PC-9 (cell line): Measurements from ENCODE around the gene NKX2-3. TPM values are rescaled to one million over a fixed set of nuclear protein-coding genes. Genes with fewer than 3 reads are reported as not detected.

Source experiments
- BruUV-seq: library from RNA; stranded (reverse); fragments of 400-500 nt; replicated peaks from 2 replicates; lab custom pipeline; 2021; lab: Mats Ljungman, UMichigan
- CTCF ChIA-PET: fragments of 300-600 bp; sonication (Branson Sonifier 250); formaldehyde crosslinking; loops from one replicate; lab custom pipeline; 2022; ENCODE audit warnings: antibody characterized with exemption; lab: Charles Lee
- POLR2A ChIA-PET: fragments of 300-600 bp; sonication (Branson Sonifier 250); formaldehyde crosslinking; loops from one replicate; lab custom pipeline; 2022; ENCODE audit warnings: antibody characterized with exemption; ENCODE audit not compliant: unreplicated experiment; lab: Charles Lee
- DNase-seq, 2 experiments: peaks; one replicate each; pipeline versions ENCODE4 v3.0.0 to v3.0.0-alpha.2; 2015 to 2022; ENCODE audit warnings: mixed read lengths in 1 of 2
- H2AFZ ChIP-seq: fragments of 200-600 bp; sonication (generic); 2 replicates; pipeline ENCODE4 v1.8.1; 2017; ENCODE audit warnings: antibody characterized with exemption
- H3F3A ChIP-seq: fragments of 200-600 bp; sonication (generic); 2 replicates; pipeline ENCODE4 v1.8.1; 2017; ENCODE audit warnings: antibody characterized with exemption, mild to moderate bottlenecking, low read depth; ENCODE audit not compliant: insufficient read depth
- H3K27ac ChIP-seq: fragments of 200-600 bp; sonication (generic); 2 replicates; pipeline ENCODE4 v1.6.1; 2016; ENCODE audit warnings: mixed run types
- H3K27me3 ChIP-seq: fragments of 200-600 bp; sonication (generic); 2 replicates; pipeline ENCODE4 v1.6.1; 2016; ENCODE audit warnings: low read depth, mixed run types; ENCODE audit not compliant: insufficient read depth
- H3K36me3 ChIP-seq: fragments of 200-600 bp; sonication (generic); 2 replicates; pipeline ENCODE4 v1.6.1; 2016; ENCODE audit warnings: low read depth, mixed run types
- H3K4me1 ChIP-seq: fragments of 200-600 bp; sonication (generic); replicated peaks from 2 replicates; pipeline ENCODE4 v1.6.1; 2016; ENCODE audit warnings: mixed run types; ENCODE audit not compliant: insufficient read depth
- H3K4me2 ChIP-seq: fragments of 200-600 bp; sonication (generic); 2 replicates; pipeline ENCODE4 v1.6.1; 2017; ENCODE audit warnings: mixed run types
- H3K4me3 ChIP-seq: fragments of 200-600 bp; sonication (generic); 2 replicates; pipeline ENCODE4 v1.6.1; 2016; ENCODE audit warnings: mixed run types
- H3K79me2 ChIP-seq: fragments of 200-600 bp; sonication (generic); 2 replicates; pipeline ENCODE4 v1.6.1; 2017; ENCODE audit warnings: low read depth, mixed run types
- H3K9me2 ChIP-seq: fragments of 200-600 bp; sonication (generic); 2 replicates; pipeline ENCODE4 v1.8.1; 2017; ENCODE audit warnings: mild to moderate bottlenecking; ENCODE audit not compliant: insufficient read depth
- H3K9me3 ChIP-seq: fragments of 200-600 bp; sonication (generic); 2 replicates; pipeline ENCODE4 v1.8.1; 2016; ENCODE audit warnings: low read depth; ENCODE audit not compliant: insufficient read depth
- H4K20me1 ChIP-seq: fragments of 200-600 bp; sonication (generic); 2 replicates; pipeline ENCODE4 v1.8.1; 2017; ENCODE audit not compliant: insufficient read depth
- CTCF ChIP-seq: fragments of 200-600 bp; sonication (generic); conservative IDR thresholded peaks from 2 replicates; pipeline ENCODE4 v1.6.1; 2017; ENCODE audit warnings: mixed run types, antibody characterized with exemption, mild to moderate bottlenecking, moderate library complexity
- EZH2 ChIP-seq: fragments of 200-600 bp; sonication (generic); IDR thresholded peaks from 2 replicates; pipeline ENCODE4 v1.8.0; 2017; ENCODE audit warnings: antibody characterized with exemption, low read depth
- intact Hi-C: fragments of 100-400 bp; cut with micrococcal nuclease; formaldehyde crosslinking; loops from one replicate; pipeline ENCODE4 v1.10.0; 2022; ENCODE audit not compliant: unreplicated experiment
- total RNA-seq: library from RNA; stranded (reverse); gene quantifications from 2 replicates; pipeline ENCODE4 v1.2.3, GENCODE V29; 2021

The NKX2-3 gene
- total RNA-seq, 1 experiment from 2014 or later, result not detected

- ChIA-PET POLR2A (no interaction called here), CTCF (no interaction called here)
- no TSS peak for BruUV-seq
- no peak overlapping the region for H3K27ac ChIP-seq
- intact Hi-C loops, result no loop called here
- no peaks in the 10 kb centered on the region for H3K9me3 ChIP-seq
- no peaks in the 10 kb centered on the region for H3K36me3 ChIP-seq
- no peak overlapping the region for H3K4me3 ChIP-seq
- H3K4me1 ChIP-seq, result no peaks in the 10 kb centered on the region
- H4K20me1 ChIP-seq, result no peaks in the 10 kb centered on the region
- no peak overlapping the region for H3K4me2 ChIP-seq
- no peak overlapping the region for H2AFZ ChIP-seq
- no peaks in the 10 kb centered on the region for H3F3A ChIP-seq
- DNase-seq, result no peak
- TF ChIP-seq EZH2 (no peak), CTCF (no peak)
- no peaks in the 10 kb centered on the region for H3K9me2 ChIP-seq
- no peaks in the 10 kb centered on the region for H3K27me3 ChIP-seq
- H3K79me2 ChIP-seq, result no peaks in the 10 kb centered on the region
These were observed 18.9 kb downstream of the NKX2-3 start for GRCh38 chr10:99551616-99552015.

GRCh38 chr10:99555371-99555770, 22.6 kb downstream of the NKX2-3 start:
- CTCF ChIA-PET, result no interaction called here

GRCh38 chr10:99555825-99556523, 23.2 kb downstream of the NKX2-3 start:
- ChIA-PET POLR2A (interaction anchor here (0.7 kb wide), 1 partner anchor 126 kb away, joined by 3 read pairs; no protein-coding TSS in a partner anchor), CTCF (no interaction called here)
- Histone ChIP-seq H3K4me3 (no peak overlapping the region), H3K9me2 (no peaks in the 10 kb centered on the region), H3K27ac (no peak overlapping the region), H3F3A (no peaks in the 10 kb centered on the region), H3K27me3 (no peaks in the 10 kb centered on the region), H3K36me3 (no peaks in the 10 kb centered on the region), H3K9me3 (no peaks in the 10 kb centered on the region), H3K4me1 (no peaks in the 10 kb centered on the region), H3K79me2 (no peaks in the 10 kb centered on the region), H3K4me2 (no peak overlapping the region), H4K20me1 (no peaks in the 10 kb centered on the region), H2AFZ (no peak overlapping the region)
- BruUV-seq, result no TSS peak
- TF ChIP-seq EZH2, result no peak
- TF ChIP-seq CTCF, result no peak
- intact Hi-C loops, result no loop called here
- no peak for DNase-seq

More at GRCh38 chr10:99555371-99555770, 22.6 kb downstream of the NKX2-3 start:
- Histone ChIP-seq H3K27me3 (no peaks in the 10 kb centered on the region), H3K27ac (no peak overlapping the region), H3K9me2 (no peaks in the 10 kb centered on the region), H3F3A (no peaks in the 10 kb centered on the region), H3K9me3 (no peaks in the 10 kb centered on the region), H3K4me1 (no peaks in the 10 kb centered on the region), H3K36me3 (no peaks in the 10 kb centered on the region), H2AFZ (no peak overlapping the region), H3K4me2 (no peak overlapping the region), H3K4me3 (no peak overlapping the region), H3K79me2 (no peaks in the 10 kb centered on the region), H4K20me1 (no peaks in the 10 kb centered on the region)
- POLR2A ChIA-PET, result interaction anchor here (0.7 kb wide), 1 partner anchor 126 kb away, joined by 3 read pairs; no protein-coding TSS in a partner anchor
- TF ChIP-seq EZH2, result no peak
- no peak for TF ChIP-seq CTCF
- no peak for DNase-seq
- intact Hi-C loops, result no loop called here
- BruUV-seq, result no TSS peak
